Stimulated activated CD8-positive, alpha-beta memory T cell treated with anti-CD3 and anti-CD28 coated beads, Interleukin-15, amount 100 ng/mL, for 4 hours (primary cell): ENCODE data around the gene BCL7B.
"Not testable (repeated sequence)": the region's sequence is repeated elsewhere in the genome, so short reads cannot be mapped to it uniquely, and the experiment has no call there.

Experiments
- DNase-seq, 2 donors: peaks; one replicate each; pipeline ENCODE4 v3.0.0-alpha.2; 2020; ENCODE audit warnings: low read depth in 2 of 2

Gene BCL7B

DNA sequence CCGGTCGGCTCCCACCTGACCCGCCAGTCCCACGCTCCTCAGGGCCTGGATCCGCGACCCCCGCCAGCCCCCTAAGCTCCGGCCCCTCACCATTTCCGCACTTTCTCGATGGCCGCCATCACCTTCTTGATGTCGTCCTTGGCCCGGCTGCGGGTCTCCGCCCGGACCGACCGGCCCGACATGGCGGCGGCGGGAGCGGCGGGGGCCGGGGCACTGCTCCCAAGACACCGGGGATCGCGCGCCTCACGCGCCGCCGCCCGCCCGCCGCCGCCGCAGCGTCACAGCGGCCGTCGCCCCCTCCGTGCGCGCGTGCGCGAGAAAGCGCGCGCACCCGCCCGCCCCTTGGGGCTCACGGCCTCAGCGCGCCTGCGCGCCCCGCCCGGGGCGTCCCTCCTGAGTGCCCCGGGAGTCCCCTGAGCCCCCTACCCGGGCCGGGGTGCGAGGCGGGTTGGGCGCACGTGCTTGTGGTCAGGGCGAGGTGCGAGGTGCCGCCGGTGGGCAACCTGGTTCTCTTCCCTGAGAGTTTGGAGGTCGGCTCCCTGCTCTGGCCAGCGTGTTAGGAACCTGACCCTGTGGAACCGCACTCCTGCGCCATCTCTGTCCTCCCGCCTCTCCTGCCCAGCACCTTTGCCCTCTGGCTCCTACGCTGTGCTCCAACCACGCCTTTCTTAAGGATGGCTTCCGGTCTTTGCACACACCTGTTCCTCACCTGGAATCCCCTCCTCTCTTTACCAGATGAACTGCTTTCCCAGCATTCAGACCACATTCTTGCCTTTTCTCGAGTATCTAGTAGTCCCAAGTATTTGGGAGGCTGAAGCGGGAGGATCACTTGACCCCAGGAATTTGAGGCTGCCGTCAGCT lies at the start of gene BCL7B:
TSS of gene BCL7B (minus strand) at position 294 of the 861 bp plus-strand sequence. CDS start at position 182, 112 bp downstream.
- peak; percentile 34 to 62 for DNase-seq

DNA sequence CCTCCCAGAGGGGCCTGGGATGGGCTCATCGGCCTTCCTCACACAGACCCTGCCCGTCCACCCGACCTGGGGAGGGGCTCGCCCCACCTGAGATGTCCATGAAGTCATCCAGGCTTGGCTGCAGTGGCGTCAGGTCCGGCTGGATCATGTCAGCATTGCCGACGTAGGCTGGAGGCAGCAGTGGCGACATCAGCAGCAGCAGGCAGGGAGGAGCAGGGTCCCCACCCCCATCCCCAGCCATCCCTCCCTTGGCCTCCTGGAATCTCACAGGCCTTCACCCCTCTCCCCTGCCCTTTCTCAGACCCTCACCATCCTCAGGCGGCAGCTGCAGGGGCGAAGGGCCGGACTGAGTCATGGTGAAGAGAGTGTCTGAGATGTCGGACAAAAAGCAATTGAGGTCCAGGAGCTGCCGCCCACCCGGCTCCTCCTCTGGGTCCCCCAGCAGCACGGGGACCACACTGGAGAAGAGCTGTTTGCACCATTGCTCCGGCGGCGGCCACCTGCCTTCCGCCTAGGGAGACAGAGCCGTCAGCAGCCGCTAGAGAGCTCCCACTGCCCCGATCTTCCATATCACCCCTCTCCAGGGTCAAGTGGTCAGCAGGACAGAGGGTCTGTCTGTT lies 48.2 kb upstream of the BCL7B start:
- DNase-seq: no peak

DNA sequence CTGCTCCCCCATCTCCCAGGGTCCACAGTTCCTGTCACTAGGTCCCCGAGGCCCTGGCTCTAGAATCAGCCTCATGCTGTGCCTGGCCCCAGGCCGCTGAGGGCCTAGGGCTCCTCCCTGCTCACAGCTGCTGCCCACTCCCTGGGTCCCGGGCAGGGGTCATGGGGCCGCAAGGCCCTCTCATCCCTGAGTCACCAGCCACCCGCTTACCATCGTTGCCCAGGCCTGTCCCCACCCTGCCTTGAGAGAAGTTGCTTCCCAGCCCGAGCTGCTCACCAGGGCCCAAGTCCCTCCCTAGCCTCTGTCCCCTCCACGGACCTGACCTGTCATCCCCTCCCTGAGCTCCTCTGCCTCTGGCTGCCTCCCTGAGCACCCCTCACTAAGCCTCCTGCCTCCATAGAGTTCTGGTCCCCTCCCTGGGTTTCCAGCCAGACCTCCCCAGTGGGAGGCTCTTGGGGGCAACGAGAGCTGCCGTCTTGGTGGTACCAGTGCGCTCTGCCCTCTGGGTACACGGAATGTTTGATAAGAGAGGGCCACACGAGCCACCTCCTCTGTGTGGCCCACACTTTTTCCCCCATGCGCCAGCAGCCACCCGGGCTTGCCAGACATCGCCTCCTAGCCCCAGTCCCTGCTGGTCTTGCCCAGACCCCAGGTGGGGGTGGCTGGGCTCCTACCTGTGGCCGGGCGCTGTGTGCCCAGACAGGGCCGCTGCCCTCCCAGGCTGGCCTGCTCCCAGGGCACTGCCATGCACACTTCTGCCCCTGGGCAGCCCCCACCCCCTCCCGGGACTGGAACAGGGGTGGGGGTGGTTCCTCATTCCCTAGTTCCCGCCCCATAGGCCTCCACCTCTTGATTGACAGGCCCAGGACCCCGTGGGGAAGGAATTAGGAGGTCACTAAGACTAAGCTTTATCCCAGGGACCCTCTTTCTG lies 45.5 kb upstream of the BCL7B start:
- DNase-seq: no peak

DNA sequence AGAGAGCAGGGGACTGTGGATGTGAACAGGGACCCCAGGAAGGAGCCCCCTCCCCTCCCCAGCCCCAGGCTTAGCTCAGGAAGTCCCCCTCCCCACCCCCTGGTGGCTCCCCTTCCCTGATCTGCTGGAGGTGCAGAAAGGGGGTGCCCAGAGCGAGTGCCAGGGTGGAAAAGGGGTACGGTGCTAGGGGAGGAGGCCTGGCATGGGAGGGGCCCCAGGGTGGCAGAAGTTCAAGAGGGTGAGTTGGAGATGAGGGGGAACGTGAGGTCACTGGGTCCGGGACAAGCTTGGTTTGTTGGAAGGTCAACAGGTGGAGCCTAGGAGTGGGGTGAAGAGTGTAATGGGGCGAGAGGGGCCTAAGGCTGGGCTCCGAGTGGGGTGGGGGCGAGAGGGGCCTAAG lies 42.4 kb upstream of the BCL7B start:
- no peak for DNase-seq

DNA sequence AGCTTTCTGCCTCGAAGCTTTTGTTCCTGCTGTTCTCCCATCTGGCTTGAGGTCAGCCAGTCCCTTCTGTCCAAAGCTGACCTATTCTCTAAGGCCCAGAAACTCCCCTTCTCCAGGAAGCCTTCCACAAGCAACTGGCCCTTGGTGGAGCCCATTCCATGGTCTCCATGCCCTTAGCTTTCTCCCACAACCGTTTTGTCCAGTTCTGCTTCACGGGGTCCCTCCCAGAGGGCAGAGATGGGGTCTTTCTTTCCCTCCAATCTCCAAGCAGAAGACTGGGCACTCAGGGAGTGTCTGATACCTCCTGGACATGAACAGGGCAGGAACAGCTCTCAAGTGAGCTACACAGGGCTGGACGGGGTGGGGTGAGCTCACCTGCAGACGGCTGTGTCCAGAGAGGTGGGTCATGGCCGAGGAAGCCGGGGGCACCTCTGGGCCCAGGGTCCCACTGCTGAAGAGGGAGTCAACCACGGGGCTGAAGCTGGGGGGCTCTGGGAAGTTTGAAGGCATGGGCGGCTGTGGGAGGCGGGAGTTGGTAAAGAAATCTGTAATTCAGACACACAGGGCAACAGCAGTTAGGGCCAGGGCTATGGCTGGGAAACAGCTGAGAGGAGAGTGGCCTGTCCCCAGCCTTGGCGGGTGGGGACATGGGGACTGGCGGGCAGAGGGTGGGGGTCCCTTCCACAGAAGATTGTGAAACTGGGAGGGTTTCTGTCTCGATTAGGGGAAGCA lies 41.8 kb upstream of the BCL7B start:
- DNase-seq: no peak

DNA sequence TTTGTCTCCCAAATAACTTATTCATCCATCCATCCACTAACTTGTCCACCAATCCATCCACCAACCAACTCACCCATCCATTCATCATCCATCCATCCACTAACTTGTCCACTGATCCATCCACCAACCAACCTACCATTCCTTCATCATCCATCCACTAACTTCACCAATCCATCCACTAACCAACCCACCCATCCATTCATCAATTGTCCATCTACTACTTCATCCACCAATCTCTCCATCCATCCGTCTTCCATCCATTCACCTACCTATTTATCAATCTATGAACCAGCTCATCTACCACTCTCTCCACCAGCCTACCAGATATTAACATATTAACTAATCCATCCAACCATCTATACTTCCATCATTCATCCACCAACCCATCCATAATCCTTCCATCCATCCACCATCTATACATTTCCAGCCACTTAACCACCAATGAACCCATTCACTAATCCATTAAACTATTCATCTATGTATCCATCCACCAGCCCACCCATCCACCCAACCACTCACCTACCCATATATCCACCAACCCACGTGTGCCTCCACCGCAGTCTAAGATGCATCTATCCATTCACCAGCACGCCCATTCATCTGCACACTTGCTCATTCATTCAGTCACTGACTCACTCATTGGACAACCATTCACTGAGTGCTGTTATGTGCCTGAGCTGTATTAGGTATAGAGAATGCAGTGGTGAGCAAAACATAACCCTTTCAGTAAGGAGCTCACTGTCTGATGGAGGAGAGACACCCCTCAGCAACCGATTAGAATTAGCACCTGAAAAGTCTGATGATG lies 40.7 kb upstream of the BCL7B start:
- no peak for DNase-seq

DNA sequence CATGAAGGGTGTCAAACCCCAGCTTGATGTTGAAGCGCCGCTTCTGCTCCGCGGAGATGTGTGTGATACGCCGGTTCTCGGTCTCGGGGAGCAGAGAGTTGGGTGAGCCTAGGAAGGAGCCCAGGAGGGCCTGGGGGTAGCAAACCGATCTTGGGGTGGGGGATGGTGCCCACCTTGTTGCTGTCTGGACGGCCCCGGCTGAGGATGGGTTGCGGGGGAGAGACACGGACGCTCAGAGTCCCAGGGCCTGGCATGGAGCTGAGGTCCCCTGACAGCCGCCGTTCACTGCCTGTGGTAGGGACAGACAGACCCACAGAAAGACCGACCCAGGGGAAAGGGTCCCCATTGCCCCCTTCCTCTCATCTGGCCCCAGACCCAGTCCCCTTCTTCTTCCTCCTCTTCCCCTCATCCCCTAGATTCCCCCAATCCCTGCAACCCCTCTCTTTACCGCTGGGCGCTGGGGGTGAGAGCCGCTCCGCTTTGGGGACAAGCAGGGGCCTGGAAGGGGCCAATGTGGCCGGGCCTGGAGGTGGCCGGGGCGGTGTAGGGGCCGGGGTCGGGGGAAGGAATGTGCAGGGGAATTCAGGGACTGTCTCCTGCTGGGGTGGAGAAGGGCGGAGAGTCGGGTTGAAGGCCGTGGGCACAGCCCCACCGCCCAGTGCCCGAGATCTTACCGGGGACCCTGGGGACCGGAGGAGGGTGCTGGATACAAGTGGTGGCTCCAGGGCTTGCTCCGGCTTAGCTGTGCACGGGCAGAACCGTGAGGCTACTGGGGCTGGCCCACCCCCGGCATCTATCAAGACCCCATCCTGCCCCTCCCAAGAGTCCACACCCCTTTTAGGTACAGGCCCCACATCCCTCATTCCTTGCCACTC lies 38.9 kb upstream of the BCL7B start:
- no peak for DNase-seq

DNA sequence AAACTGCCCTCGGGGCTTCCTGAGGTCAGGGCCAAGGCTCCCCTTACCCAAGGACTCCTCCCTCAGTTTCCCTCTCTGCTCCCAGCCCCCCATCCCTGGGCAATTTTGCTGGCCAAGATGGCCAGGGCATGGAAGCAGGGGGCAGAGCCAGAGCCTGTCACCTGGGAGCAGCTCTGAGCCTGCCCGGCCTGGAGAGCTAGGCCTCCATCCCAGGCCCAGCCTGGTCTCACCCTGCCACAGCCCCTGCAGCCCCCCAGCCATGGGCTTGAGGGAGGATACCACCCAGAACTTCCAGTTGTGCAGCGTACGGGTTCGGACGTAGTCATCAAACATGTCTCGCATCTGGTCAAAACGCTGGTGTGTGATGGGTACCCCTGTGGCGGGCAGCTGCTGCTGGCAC lies 37.9 kb upstream of the BCL7B start:
- no peak for DNase-seq

DNA sequence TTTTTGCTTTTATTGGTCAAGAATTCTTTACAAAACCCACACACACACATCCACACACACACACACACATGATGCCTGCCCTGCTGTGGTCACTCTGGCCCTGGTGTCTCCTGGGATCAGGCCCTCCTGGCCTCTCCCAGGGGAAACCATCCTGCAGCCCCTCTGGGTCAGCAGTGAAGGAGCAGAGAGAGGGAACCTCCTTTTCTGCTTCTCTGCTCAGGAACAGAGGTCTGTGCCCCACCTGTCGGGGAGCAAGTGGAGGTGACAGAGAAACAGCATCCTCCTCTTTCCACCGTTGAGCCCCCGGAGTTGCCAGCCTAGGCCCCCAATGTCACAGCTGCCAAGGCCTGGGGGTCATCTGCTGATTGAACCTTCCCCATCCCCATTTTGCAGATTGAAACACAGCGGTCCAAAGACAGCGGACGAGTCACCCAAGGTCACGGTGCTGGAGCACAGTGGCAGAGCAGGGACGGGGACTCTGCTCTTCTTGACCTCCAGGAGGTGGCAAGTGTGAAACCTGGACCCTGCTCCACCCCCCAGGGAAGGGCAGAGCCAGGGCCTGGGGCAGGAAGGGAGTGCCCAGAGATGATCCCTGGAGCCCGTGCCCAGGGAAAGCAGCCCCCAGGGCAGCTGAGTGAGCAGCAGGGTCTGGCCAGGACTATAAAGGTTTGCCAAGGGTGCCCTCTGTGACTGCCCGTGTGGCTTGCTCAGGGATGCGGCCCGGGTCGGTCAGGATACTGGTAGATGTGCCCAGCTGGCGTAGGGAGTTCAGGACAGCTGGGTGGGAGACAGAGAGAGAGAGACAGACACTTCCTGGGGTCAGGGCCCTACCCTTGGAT lies 35.9 kb upstream of the BCL7B start:
- no peak for DNase-seq

DNA sequence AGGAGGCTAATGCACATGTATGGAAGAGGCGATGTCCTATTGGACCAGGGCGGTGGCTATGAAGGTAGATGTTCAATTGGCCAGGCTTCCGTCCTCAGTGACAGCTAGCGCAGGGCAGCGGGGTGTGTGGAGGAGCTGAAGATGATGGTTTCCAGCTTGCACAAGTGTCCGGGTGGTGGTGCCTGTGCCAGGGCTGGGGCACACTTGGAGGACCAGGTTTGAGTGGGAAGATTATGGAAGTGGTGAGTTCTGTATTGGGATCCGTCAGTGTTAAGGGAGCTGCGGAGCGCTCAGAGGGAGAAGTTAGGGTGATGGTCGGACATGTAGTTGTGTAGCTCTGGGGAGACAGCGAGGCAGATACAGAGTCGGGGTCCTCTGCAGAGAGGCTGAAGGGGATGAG lies 29.4 kb upstream of the BCL7B start:
- DNase-seq: no peak

DNA sequence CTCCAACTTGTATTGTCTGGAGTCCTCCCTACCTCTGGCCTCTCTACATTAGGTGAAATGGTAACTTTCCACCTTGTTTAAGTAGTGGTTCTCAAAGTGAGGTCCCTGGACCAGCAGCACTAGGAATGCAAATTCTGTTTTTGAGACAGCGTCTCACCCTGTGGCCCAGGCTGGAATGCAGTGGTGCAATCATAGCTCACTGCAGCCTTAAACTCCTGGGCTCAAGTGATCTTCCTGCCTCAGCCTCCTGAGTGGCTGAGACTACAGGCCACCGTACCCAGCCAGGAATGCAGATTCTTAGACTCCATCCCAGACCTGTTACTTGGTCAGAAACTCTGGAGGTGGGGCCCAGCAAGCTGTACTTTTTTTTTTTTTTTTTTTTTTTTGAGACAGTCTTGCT lies 27.7 kb upstream of the BCL7B start:
- no peak for DNase-seq

DNA sequence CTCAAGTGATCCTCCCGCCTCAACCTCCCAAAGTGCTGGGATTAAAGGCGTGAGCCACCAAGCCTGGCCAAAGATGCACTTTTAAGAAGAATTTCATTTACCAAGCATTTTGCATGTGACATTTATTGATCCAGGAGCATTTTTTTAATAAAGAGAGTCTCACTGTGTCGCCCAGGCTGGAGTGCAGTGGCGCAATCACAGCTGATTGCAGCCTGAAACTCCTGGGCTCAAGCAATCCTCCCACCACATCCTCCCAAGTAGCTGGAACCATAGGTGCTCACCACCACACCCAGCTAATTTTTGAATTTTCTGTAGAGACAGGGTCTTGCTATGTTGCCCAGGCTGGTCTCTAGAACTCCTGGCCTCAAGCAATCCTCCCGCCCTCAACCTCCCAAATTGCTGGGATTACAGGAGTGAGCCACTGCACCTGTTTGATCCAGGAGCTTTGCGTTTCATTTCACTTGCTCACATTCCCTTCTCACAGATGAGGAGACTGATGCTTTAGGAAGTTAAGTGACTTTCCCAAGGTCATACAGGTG lies 25.2 kb upstream of the BCL7B start:
- DNase-seq: no peak

DNA sequence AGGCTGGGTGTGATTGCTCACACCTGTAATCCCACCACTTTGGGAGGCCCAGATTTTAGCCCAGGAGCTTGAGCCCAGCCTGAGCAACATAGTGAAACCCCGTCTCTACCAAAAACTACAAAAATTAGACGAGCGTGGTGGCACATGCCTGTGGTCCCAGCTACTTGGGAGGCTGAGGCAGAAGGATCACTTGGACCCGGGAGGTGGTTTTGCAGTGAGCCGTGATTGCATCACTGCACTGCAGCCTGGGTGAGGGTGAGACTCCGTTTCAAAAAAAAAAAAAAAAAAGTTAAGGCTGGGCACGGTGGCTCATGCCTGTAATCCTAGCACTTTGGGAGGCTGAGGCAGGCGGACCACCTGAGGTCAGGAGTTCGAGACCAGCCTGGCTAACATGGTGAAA lies 23.5 kb upstream of the BCL7B start:
- DNase-seq: not testable (repeated sequence)

DNA sequence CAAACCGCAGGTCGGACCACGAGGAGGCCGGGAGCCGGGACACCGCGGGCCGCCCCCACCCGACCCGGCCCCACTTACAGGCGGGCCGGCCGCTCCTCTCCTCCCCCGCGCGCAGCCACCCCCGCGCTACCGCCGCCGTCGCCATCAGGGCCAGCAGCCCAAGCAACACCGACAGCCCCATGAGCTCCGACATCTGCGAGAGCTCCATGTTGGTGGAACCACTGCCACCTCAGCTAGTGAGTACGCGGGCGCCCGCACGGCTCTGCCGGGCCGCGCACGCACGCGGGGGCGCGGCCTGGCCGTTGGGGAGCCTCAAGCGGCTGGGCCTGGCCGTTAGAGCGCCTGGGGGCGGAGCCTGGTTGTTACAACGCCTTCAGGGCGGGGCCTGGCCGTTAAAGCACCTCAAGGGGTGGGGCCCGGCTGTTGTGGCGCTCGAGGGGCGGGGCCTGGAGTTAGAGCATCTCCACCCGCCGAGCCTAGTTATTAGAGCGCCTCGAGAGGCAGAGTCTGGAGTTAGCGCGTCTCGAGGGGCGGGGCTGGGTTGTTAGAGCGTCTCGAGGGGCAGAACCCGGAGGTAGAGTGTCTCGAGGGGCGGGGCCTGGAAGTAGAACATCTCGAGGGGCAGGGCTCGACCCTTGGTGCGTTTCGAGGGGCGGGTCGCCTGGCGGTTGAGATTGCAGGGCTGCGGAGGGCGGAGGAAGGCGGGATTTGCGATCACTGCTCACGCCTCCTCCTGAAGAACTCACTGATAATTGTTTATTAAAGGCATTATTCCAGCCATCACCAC lies 21.0 kb upstream of the BCL7B start, which contains the start of gene TBL2:
TSS of gene TBL2 (minus strand) at position 238 of the 787 bp plus-strand sequence. CDS start at position 208, 30 bp downstream.
- peak; percentile 95 to 96 for DNase-seq

DNA sequence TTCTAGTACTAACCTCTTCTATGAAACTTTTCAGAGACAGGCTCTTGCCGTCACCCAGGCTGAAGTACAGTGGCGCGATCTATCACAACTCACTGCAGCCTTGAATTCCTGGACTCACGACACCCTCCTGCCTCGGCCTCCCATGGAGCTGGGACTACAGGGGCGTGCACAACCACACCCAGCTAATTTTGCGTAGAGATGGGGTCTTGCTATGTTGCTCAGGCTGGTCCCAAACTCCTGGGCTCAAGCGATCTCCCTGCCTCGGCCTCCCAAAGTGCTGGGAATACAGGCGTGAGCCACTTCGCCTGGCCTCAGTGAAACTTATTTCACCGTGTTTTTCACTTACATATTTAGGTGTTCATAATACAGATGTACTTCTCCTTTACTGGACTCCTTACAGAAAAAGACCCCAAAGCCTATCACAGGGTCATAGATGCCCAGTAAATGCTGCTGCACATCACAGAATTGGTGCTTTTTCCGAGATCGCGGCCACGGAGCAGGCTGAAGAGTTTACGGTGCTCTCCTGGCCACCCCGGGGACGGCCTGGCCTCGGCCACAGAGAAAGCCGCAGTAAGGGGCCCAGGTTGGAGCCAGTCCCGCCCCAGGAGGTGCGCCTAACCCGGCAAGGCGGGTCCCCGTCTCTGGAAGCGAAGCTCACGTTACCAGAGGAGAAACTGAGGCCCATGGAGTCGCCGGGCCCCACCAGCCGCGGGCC lies 20.3 kb upstream of the BCL7B start:
- DNase-seq: no peak

DNA sequence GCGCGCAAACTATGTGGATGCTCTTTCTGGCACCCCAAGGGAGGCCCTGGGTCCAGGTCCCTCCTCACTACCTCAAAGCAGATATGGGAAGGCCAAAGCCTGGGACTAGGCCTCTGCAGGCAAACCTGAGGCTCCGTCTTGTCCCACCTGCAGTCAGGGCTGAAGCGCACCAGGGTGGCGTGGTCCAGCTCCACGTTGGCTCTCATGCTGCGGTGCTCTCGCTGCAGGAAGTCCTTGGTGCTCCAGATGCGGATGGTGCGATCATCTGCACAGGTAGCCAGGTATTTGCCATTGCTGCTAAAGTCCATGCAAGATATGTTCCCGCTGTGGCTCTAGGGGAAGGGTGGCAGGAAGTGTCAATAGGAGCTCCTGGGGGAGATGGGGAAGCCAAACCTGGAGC lies 16.3 kb upstream of the BCL7B start:
- DNase-seq: no peak

DNA sequence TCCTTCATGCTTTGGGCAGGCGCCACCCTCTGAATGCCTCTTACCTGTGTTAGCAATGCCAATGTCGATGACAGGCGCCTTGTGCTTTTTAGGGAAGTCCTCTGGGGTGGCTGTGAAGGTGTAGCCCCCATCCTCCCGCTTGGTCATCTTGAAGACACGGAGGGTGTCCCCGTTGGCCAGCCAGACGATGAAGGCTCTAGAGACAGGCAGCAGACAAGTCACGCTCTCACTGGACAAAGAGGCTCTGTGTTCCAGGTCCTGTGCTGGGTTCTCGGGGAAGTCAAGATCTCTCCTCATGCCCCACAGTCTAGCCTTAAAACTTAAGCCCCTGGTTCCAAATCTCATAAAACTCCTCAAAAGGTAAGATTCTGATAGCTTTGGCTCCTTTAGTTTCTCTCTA lies 15.8 kb upstream of the BCL7B start:
- DNase-seq: no peak
